HepG2 (cell line): ENCODE data around the gene NAV3.

ENCODE experiments used
- CEBPB ChIP-seq: IDR thresholded peaks from 2 replicates; pipeline ENCODE4 v1.6.1; 2011; ENCODE audit warnings: low read depth, low read length, improper control_type of control experiment, borderline replicate concordance
- ERF ChIP-seq: IDR thresholded peaks from 2 replicates; pipeline ENCODE4 v1.6.1; 2018; ENCODE audit warnings: missing biosample characterization, missing genetic modification reagents
- FOSL1 ChIP-seq: sonication (generic); formaldehyde crosslinking; IDR thresholded peaks from 2 replicates; pipeline ENCODE4 v1.9.0; 2021; ENCODE audit warnings: missing genetic modification reagents, borderline replicate concordance
- POLR2A ChIP-seq, 2 experiments: IDR thresholded peaks; 2 replicates each; pipeline ENCODE4 v1.6.1; 2011; ENCODE audit warnings: low read depth in 2 of 2, low read length in 2 of 2, mild to moderate bottlenecking in 1 of 2, moderate library complexity in 1 of 2; ENCODE audit not compliant: insufficient read depth in 1 of 2
- RBFOX2 ChIP-seq: fragments of 200-400 bp; formaldehyde crosslinking; IDR thresholded peaks from 2 replicates; pipeline ENCODE4 v1.6.1; 2017; ENCODE audit warnings: low read depth, mild to moderate bottlenecking, low read length
- SMAD9 ChIP-seq: sonication (generic); formaldehyde crosslinking; IDR thresholded peaks from 2 replicates; pipeline ENCODE4 v1.5.1; 2020; ENCODE audit warnings: mild to moderate bottlenecking, missing genetic modification reagents
- SOX13 ChIP-seq, 3 experiments: fragments of 450-650 bp in 1 of 3; sonication (generic) in 1 of 3; formaldehyde crosslinking in 1 of 3; IDR thresholded peaks in 2 of 3; conservative IDR thresholded peaks in 1 of 3; 2 replicates each; pipeline versions ENCODE4 v1.5.0 to v1.6.1; 2016 to 2020; ENCODE audit warnings: antibody characterized with exemption in 1 of 3, mild to moderate bottlenecking in 1 of 3, missing compliant biosample characterization in 1 of 3, missing genetic modification reagents in 1 of 3, moderate library complexity in 1 of 3
- TAF1 ChIP-seq: sonication (generic); formaldehyde crosslinking; IDR thresholded peaks from 2 replicates; pipeline ENCODE4 v1.4.0; 2020; ENCODE audit warnings: missing genetic modification reagents
- TIGD3 ChIP-seq: sonication (generic); formaldehyde crosslinking; IDR thresholded peaks from 2 replicates; pipeline ENCODE4 v1.5.1; 2020; ENCODE audit warnings: mild to moderate bottlenecking, missing genetic modification reagents, borderline replicate concordance
- YY1 ChIP-seq: IDR thresholded peaks from 2 replicates; pipeline ENCODE4 v1.6.1; 2011; ENCODE audit warnings: low read length, low read depth, moderate library complexity, mild to moderate bottlenecking; ENCODE audit not compliant: insufficient read depth, insufficient replicate concordance
- ZNF292 ChIP-seq: sonication (generic); formaldehyde crosslinking; IDR thresholded peaks from 2 replicates; pipeline ENCODE4 v1.8.1; 2022; ENCODE audit warnings: mild to moderate bottlenecking, low read depth, missing genetic modification reagents, borderline replicate concordance
- TF ChIP-seq, protein P1 (sequence below): sonication (generic); formaldehyde crosslinking; IDR thresholded peaks from 2 replicates; pipeline ENCODE4 v1.4.0; 2020; ENCODE audit warnings: low read depth, mild to moderate bottlenecking, missing genetic modification reagents
- TF ChIP-seq, protein P2 (sequence below): sonication (generic); formaldehyde crosslinking; IDR thresholded peaks from 2 replicates; pipeline ENCODE4 v1.5.1; 2020; ENCODE audit warnings: missing genetic modification reagents, mild to moderate bottlenecking, borderline replicate concordance
- TF ChIP-seq, protein P3 (sequence below): sonication (generic); formaldehyde crosslinking; IDR thresholded peaks from 2 replicates; pipeline ENCODE4 v1.4.0; 2020; ENCODE audit warnings: mild to moderate bottlenecking, missing genetic modification reagents

DNA sequence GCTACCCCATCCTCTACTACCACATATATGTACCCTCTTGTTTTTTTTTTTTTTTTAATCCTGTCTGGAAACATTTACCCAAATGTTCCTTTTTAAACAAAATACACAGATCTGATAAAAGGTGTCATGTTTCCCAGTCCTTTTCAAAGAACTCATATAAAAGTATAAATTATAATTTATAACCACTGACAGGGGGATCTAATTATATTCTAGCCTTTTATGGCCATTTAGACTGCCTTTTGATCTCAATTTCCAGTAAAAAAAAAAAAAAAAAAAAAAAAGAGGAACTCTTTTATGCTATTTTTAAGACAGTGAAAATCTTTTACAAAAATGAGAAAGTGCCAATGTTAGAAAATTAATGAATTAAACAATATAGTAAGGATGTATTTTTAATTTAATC lies 65.0 kb downstream of the NAV3 start:
- no peak for TF ChIP-seq ZNF292
- TF ChIP-seq, protein P1, sequence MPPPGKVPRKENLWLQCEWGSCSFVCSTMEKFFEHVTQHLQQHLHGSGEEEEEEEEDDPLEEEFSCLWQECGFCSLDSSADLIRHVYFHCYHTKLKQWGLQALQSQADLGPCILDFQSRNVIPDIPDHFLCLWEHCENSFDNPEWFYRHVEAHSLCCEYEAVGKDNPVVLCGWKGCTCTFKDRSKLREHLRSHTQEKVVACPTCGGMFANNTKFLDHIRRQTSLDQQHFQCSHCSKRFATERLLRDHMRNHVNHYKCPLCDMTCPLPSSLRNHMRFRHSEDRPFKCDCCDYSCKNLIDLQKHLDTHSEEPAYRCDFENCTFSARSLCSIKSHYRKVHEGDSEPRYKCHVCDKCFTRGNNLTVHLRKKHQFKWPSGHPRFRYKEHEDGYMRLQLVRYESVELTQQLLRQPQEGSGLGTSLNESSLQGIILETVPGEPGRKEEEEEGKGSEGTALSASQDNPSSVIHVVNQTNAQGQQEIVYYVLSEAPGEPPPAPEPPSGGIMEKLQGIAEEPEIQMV (CRISPR knock-in tag), result no peak
- TF ChIP-seq SMAD9 (CRISPR knock-in tag), result no peak
- TF ChIP-seq FOSL1 (CRISPR knock-in tag), result no peak
- TF ChIP-seq ERF (CRISPR knock-in tag), result no peak
- TF ChIP-seq YY1, result no peak
- no peak for TF ChIP-seq RBFOX2
- TF ChIP-seq, protein P2, sequence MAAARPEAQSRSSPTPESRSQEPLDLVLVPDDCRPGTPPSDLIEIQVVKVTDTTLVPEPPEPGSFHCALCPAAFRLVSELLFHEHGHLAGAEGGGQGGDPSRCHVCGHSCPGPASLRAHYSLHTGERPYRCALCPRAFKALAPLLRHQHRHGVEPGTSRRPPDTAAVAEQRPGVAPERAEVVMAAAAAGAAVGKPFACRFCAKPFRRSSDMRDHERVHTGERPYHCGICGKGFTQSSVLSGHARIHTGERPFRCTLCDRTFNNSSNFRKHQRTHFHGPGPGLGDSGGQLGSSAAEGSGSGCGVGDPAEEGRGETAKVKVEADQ (CRISPR knock-in tag), result no peak
- no peak for TF ChIP-seq POLR2A (IDR thresholded peaks at IDR 0.05; ENCODE audit: insufficient read depth in 1 of 2, low read depth in 2 of 2, low read length in 2 of 2)
- no peak for TF ChIP-seq TAF1 (CRISPR knock-in tag)
- TF ChIP-seq, protein P3, sequence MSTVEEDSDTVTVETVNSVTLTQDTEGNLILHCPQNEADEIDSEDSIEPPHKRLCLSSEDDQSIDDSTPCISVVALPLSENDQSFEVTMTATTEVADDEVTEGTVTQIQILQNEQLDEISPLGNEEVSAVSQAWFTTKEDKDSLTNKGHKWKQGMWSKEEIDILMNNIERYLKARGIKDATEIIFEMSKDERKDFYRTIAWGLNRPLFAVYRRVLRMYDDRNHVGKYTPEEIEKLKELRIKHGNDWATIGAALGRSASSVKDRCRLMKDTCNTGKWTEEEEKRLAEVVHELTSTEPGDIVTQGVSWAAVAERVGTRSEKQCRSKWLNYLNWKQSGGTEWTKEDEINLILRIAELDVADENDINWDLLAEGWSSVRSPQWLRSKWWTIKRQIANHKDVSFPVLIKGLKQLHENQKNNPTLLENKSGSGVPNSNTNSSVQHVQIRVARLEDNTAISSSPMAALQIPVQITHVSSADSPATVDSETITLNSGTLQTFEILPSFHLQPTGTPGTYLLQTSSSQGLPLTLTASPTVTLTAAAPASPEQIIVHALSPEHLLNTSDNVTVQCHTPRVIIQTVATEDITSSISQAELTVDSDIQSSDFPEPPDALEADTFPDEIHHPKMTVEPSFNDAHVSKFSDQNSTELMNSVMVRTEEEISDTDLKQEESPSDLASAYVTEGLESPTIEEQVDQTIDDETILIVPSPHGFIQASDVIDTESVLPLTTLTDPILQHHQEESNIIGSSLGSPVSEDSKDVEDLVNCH (CRISPR knock-in tag), result no peak
- TF ChIP-seq SOX13 (IDR thresholded peaks at IDR 0.05), result no peak
- no peak for TF ChIP-seq SOX13 (CRISPR knock-in tag; conservative IDR thresholded peaks at IDR 0.05 in 1 of 2, IDR thresholded peaks at IDR 0.05 in 1 of 2)
- no peak for TF ChIP-seq TIGD3 (CRISPR knock-in tag)
- TF ChIP-seq CEBPB, result no peak
